HG03558 (cell line): Measurements from ENCODE around the gene SYCP1.
"Not testable (repeated sequence)": the region's sequence is repeated elsewhere in the genome, so short reads cannot be mapped to it uniquely, and the experiment has no call there.

ENCODE experiments used
- ATAC-seq: cut with Tn5 transposase; IDR thresholded peaks from one replicate; pipeline ENCODE4 v1.9.1; 2021; ENCODE audit warnings: moderate number of reproducible peaks; ENCODE audit not compliant: unreplicated experiment; ENCODE audit errors: extremely low read depth

Gene SYCP1

DNA sequence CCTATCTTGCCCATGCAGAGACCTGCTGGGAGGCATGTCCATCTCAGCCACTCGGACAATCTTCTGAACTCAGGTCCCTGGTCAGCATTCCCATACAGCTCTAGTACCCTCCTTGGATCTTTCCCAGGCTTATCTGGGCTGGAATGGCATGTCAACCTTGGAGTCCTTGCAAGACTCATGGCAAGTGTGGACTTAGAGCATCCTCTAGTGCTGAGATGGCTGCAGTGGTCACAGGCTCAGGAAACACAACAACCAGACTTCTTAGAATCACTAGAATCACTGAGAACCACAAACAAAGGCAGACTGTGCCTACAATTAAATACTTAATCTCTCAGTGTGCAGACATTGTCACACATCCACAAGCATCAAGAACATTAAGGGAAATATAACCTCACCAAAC is 101.9 kb downstream of the SYCP1 start:
- no peak for ATAC-seq

DNA sequence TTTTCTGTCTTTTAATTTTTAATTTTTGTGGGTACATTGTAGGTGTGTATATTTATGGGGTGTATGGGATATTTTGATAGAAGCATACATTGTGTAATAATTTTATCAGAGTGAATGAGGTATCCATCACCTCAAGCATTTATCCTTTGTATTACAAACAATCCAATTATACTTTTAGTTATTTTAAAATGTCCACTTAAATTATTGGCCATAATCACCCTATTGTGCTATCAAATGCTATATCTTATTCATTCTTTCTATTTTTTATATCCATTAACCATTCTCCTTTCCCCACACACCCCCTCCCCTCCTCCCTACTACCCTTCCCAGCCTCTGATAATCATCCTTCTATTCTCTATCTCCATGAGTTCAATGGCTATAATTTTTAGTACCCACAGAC is 104.8 kb downstream of the SYCP1 start:
- ATAC-seq = no peak

DNA sequence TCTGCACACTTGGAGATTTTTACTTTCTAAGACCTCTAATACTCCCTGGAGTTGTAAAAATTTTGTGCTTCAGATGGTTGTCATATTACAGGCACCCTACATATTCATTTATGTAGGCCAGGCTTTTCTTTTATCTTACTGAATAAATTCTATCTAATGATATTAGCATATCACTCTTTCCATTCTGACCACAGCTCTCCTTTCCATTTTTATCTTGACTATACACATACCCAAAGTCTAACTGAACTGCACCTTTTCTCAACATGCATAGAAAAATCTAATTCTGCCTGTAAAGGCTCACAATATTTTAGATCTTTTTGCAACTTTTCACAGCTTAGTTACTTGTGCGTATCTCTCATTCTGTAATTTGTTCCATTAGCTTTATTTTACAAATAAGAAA is 122.2 kb downstream of the SYCP1 start:
- ATAC-seq = no peak

DNA sequence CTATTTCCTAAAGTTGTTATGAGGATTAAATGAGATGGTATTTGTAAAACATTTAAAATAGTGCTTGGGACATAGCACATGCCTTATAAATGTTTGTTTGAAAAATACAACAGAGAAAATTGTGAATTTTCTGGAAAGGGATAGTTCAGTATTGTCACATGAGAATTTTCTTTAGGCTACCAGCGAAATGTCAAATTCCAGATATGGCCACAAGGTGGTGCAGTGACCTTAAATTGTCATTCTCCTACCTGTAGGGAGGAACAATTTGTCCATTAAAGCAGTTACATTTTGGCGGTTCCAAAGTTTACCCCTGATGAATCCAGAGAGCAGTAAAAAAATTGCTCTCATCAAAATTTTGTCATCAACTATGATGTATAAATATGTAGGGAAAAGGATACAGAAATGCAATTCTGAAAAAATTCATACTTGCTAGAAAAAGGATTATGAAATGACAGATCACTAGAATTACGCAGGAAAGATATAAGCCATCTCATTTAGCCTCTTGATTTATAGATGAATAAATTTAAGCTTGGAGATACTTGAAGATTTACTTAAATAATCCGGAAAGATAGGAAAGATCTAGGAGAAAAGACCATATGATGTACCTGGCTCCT is 124.7 kb downstream of the SYCP1 start:
- no peak for ATAC-seq

DNA sequence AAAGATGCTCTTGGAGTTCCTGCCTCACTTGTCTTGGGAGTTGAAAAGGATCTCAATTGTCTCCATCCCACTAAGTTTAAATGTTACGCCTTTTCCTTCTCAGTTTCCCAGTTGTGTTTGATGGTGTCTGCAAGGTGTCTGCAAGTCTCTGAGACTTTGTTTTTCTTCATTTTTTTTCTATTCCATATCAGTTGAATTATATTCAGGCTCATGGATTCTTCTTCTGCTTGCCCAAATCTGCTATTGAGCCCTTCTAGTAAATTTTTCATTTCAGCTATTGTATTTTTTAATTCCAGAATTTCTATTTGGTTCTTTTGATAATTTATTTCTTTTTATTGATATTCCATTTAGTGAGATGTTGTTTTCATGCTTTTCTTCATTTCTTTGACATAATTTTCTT is 127.6 kb downstream of the SYCP1 start:
- no peak for ATAC-seq

DNA sequence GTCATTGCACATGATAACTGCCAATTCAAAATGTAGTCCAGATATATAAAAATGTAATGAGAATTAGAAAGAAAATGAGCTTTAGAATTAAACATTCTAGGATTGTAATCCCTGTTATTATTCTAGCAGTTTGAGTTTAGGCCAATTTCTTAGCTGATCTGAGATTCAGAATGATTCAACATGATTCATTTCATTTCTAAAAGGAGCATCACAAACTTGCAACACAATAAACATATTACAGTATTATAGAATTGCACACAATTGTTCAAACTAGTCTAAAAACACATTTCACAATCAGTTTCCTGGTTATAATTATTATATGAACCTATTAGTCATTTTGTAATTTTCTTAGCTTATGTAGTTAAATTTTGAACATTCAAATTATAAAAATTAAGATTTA is 131.6 kb downstream of the SYCP1 start:
- ATAC-seq = no peak

DNA sequence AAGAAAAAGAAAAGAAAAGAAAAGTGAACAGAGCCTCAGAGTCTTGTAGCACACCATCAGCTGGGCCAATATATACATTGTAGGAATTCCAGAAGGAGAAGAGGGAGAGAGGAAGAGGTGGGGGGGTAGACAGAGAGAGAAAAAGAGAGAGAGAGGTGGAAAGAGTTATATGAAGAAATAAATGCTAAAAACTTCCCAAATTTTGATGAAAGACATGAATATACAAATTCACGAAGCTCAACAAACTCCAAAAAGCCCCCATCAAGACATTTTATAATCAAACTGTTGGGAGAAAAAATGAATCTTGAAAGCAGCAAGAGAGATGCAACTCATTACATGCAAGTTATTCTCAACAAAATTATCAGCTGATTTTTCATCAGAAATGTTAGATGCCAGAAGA is 133.4 kb downstream of the SYCP1 start:
- no peak for ATAC-seq

DNA sequence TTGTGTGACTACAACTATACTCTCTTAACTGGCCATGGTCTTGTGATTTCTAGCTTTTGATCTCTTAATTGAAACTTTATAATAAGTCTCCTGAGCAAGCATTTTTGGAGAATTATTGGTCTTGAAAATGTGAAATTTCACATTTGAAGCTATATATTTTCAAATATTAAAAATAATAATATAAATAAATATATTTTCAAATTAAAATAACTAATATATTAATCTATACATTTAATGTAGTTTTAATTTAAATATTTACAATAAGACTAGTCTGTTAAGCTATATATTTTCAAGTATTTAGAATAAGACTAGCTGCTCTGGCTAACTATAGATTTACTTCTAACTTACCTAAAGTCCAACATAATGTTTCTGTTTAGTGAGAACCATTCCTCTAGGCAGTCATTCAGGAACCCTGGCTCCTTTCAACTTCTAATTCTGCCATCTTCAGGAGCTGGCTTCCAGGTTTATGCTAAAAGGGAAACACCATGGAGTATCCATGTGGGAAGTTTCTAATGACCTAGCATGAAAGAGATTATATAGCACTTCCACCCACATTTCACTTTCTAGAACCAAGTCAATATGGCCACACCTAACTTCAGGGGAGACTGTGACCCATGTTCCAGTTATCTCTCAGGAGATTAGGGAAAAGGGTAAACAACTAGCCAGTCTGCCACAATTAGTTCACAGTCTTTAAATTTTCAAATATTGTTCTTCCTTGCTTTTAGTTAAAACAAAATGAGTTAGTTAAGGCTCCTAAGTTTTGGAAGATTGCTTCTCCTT is 143.0 kb downstream of the SYCP1 start:
- no peak for ATAC-seq

DNA sequence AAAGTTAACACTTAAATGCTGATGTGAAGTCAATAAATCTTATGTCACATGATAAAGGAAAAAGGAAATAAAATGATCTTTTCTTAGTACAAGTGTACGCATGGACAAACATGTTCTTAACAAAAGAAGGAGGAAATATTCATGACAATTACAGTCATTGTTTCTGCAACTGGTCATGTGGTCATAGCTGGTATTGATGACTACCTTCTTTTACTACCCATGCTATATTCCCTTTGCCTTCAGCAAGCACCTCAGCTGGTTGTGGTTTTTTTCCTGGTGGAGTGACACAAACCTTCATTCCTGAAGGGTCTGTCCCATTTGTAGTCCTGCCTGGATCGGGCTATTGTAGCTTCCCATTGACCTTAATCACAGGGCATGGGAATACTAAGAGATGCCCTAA is 151.5 kb downstream of the SYCP1 start:
- no peak for ATAC-seq

DNA sequence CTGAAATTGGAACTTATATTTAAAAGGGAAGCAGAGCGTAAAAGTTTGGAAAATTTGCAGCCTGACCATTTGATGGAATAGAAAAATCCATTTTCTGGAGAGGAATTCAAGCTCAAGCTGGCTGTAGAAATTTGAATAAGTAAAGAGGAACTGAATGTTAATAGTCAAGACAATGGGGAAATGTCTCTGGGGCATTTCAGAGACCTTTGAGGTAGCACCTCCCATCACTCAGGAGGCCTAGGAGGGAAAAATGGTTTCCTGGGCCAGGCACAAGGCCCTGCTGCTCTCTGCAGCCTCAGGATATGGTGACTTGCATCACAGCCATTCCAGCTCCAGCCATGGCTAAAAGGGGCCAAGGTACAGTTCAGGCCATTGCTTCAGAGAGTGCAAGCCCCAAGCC is 157.3 kb downstream of the SYCP1 start:
- ATAC-seq = no peak

DNA sequence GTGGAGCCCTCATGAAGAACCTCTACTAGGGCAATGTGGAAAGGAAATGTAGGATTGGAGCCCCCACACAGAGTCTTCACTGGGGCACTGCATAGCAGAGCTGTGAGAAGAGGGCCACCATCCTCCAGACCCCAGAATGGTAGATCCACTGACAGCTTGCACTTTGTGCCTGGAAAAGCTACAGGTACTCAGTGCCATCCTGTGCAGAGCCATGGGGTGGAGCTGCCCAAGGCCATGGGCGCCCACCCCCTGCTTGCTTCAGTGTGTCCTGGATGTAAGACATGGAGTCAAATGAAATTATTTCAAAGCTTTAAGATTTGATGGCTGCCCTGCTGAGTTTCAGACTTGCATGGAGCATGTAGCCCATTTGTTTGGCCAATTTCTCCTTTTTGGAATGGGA is 157.8 kb downstream of the SYCP1 start:
- no peak for ATAC-seq

DNA sequence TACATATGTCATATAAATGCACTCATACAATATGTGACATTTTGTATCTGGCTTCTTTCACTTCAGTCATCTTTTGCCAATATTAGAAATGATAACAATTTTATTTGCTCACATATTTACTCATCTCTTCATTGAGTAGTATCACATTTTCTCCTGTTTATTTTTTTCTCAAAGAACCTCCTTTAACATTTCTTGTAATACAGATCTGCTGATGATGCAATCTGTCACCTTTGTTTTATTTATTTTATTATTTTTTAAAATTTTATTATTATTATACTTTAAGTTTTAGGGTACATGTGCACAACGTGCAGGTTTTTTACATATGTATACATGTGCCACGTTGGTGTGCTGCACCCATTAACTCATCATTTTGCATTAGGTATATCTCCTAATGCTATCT is 159.1 kb downstream of the SYCP1 start:
- no peak for ATAC-seq

DNA sequence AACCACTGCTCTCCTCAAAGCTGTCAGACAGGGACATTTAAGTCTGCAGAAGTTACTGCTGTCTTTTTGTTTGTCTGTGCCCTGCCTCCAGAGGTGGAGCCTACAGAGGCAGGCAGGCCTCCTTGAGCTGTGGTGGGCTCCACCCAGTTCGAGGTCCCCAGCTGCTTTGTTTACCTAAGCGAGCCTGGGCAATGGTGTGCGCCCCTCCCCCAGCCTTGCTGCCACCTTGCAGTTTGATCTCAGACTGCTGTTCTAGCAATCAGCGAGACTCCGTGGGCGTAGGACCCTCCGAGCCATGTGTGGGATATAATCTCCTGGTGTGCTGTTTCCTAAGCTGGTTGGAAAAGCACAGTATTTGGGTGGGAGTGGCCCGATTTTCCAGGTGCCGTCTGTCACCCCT is 164.9 kb downstream of the SYCP1 start:
- not testable (repeated sequence) for ATAC-seq

DNA sequence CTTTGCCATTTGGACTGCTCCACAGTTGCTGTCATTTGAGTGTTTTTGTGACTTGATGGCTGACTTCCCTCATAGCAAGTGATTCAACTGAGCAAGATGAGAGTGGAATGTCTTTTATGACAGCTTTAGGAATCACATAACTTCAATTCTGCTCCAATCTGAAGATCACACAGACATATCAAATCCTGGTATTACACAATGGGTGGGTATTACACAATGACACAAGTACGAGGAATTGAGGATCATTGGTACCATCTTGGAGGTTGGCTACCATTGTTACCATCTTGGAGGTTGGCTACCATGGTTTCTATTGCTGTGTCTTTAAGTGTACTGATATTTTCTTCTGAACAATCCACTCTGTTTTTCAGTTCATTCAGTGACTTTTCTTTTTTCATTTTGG is 166.5 kb downstream of the SYCP1 start:
- ATAC-seq = no peak

DNA sequence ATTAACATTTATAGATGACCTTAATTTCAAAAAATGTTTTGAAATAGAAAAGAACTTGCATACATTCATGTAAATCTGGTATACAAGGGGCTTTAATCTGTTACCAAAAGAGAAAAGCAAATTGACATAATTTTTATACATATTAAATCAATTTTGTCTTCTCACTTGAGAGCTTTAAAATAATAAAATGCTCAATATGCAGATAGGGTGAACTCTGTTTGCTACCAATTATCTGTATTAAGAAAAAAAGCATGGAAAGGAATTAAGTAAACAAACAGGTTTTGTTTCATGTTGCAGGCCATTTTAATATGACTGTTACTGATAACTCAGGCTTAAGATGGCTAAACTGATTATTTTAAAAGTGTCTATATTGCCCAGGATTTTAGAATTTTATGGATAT is 168.9 kb downstream of the SYCP1 start:
- no peak for ATAC-seq

DNA sequence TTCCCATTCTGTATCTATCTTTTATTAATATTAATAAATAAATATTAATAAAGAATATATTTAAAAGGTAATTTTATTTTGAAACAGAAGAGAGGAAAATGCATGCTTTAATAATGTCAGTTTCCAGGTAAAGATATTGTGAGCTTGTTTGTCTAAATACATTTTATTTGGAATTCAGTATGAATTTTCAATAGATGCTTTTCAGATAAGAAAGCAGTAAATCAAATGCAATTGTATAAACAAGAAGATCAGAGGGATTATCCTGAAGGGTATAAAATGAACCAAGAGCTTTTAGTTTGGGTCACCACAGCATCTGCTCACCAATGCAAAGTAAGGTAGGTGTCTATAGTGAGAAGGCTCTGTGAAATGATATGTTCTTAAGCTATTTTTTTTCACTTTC is 174.9 kb downstream of the SYCP1 start, which contains the start of gene TSHB:
Gene TSHB (plus strand): TSS at position 301 of the 400 bp plus-strand sequence. CDS start 3,537 bp downstream, outside the sequence.
- no peak for ATAC-seq

DNA sequence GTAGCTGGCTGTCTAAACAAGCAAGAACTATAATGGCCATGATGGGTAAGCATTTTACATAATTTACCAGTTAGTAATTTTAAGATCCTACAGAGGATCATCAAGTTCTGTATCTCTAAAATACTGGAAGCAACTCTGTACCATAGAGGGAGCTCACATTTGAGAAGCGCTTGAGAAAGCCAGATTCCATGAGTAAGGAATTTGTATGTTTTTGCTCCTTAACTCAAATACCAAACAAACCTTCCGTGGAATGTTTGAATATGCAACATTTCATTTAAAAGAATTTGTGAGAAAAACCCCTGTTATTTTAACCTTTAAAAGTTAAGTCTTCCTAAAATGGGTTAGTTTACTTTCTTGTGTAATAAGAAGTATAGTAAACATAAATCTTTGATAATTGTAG is 176.9 kb downstream of the SYCP1 start:
- no peak for ATAC-seq

DNA sequence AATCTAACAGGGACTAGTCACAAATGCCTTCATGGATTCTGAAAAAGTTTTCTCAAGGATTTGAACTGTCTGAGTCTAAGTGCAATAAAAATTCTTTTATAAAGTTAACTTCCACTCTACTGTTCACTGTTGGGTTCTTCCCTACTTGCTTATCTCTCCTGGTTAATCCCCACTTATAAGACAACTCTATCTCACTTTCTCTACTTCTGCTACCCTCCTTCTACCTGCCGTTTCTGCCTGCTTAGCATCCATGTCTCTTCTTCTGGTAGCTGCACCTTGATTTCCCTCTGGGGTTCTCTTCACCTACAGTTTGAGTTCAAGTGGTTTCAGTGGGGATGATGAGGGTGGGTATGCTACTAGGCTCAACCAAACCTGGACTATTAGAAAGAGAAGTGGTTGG is 181.0 kb downstream of the SYCP1 start:
- no peak for ATAC-seq

DNA sequence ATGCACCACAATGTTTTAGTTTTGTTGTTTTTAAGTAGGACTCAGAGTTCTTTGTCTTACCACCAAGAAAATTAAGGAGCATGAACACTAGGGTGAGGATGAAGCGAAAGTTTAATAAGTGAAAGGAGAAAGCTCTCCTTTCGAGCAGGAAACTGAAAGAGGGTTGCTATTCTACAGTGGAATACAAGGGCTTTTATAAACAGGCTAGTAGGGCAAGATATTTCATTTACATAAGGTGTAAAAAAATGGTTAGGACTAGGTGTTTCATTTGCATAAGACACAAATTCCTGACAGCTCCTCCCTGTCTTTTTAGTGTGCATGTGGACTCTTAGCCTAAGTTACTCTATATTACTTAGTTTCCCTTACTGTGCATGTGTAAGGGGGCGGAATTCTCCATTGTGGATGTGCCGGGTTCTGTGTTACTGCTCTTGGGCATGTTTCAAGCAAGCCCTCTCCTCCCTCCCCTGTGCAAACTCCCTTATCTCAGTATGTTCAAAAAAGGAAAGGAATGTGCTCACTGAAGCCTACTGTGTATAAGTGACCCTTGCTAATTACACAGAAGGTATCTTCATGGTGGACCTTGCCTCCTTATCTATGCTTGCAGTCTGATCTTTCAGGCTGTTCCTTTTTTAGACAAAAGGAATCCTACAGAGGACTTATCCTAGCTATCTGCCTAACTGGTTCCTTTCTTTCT is 182.3 kb downstream of the SYCP1 start:
- no peak for ATAC-seq

DNA sequence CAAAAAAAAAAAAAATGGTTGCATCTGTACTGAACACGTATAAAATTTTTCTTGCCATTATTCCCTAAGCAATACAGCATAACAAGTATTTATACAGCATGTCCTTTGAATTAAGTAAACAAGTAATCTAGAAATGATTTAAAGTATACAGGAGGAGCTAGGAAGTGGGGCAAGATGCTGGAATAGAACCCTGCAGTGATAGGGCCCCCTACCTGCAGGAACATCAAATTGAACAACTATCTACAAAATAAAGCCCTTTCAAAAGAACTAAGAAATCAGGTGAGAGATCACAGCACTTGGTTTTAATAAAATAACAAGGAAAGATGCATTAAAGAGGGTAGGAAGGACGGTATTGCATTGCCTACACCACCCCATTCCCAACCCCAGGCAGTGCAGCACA is 185.8 kb downstream of the SYCP1 start:
- no peak for ATAC-seq

DNA sequence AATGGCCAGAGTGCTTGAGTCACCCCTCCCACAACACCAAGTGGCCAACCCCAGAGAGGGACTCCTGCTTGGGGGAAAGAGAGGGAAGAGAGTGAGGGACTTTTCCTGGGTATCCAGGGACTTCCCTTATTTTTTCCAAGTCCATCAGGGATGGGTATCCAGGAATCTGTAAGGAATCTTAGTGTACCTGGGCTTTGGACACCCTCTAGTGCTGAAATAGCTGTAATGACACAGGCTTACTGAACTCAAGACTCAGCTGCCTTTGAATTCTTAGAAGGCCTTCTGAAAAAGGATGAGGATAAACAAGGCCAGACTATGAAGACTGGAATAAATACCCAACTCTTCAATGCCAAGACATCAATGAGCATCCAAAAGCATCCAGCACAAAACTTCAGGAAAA is 187.0 kb downstream of the SYCP1 start:
- no peak for ATAC-seq
